ENCODE data around the gene VSIG10L2. TPM values are rescaled to one million over a fixed set of nuclear protein-coding genes. Genes with fewer than 3 reads are reported as not detected.

The VSIG10L2 gene
- total and polyA plus RNA-seq, 12 donors = 0.15 to 0.38 (median 0.35) TPM; not detected in 9

GRCh38 chr11:125932301-125932700 lies 13.5 kb upstream of the VSIG10L2 start:
- intact Hi-C loops (cut with DNase I) = loop anchor here in 1 of 10 donors (5.0 to 10.0 kb wide), 2 partner anchors 62 to 255 kb away; no protein-coding TSS in a partner anchor
- 84 to 86% methylated on average over 9 of the region's 9 CpGs for WGBS, 2 donors
- Histone ChIP-seq H3K4me3 (no peak overlapping the region), H3K36me3 (no peaks in the 10 kb centered on the region), H3K27ac (no peak overlapping the region), H3K4me1 (no peaks in the 10 kb centered on the region), H3K9me3 (no peaks in the 10 kb centered on the region), H3K27me3 (peaks cover 0 to 18% (median 0%) of the 10 kb centered on the region in 7 donors)
- no peak for ATAC-seq
- TF ChIP-seq CTCF (IDR thresholded peaks at IDR 0.05) = no peak
- DNase-seq = no peak

GRCh38 chr11:125933030-125933813 lies 12.6 kb upstream of the VSIG10L2 start:
- H3K27me3 ChIP-seq = peaks cover 0 to 18% (median 0%) of the 10 kb centered on the region in 7 donors
- ATAC-seq = no peak
- TF ChIP-seq CTCF (IDR thresholded peaks at IDR 0.05) = no peak
- 70 to 73% methylated on average over 12 of the region's 12 CpGs for WGBS, 2 donors
- intact Hi-C loops (cut with DNase I) = loop anchor here in 1 of 10 donors (5.0 to 10.0 kb wide), 2 partner anchors 62 to 254 kb away; no protein-coding TSS in a partner anchor
- no peak overlapping the region for H3K27ac ChIP-seq
- H3K4me1 ChIP-seq = no peaks in the 10 kb centered on the region
- no peaks in the 10 kb centered on the region for H3K36me3 ChIP-seq
- no peak overlapping the region for H3K4me3 ChIP-seq
- H3K9me3 ChIP-seq = no peaks in the 10 kb centered on the region
- no peak for DNase-seq

- H3K36me3 ChIP-seq = no peaks in the 10 kb centered on the region
- 94 to 96% methylated on average over 8 of the region's 8 CpGs for WGBS, 2 donors
- no peaks in the 10 kb centered on the region for H3K9me3 ChIP-seq
- no peak overlapping the region for H3K27ac ChIP-seq
- intact Hi-C loops (cut with DNase I) = loop anchor here in 1 of 10 donors (5.0 to 10.0 kb wide), 2 partner anchors 60 to 253 kb away; no protein-coding TSS in a partner anchor
- H3K27me3 ChIP-seq = peaks cover 0 to 15% (median 0%) of the 10 kb centered on the region in 7 donors
- TF ChIP-seq CTCF (IDR thresholded peaks at IDR 0.05) = no peak
- ATAC-seq (no peak), DNase-seq (no peak)
- no peak overlapping the region for H3K4me3 ChIP-seq
- peaks cover 0 to 8% (median 0%) of the 10 kb centered on the region in 9 donors for H3K4me1 ChIP-seq
Measured at GRCh38 chr11:125934473-125934872, 11.4 kb upstream of the VSIG10L2 start.

- no peak for TF ChIP-seq CTCF (IDR thresholded peaks at IDR 0.05)
- ATAC-seq (no peak), DNase-seq (no peak)
- no peaks in the 10 kb centered on the region for H3K9me3 ChIP-seq
- peaks cover 0 to 12% (median 0%) of the 10 kb centered on the region in 7 donors for H3K27me3 ChIP-seq
- H3K27ac ChIP-seq = no peak overlapping the region
- no peaks in the 10 kb centered on the region for H3K36me3 ChIP-seq
- intact Hi-C loops (cut with DNase I) = loop anchor here in 1 of 10 donors (10.0 kb wide), 1 partner anchor 60 kb away; no protein-coding TSS in a partner anchor
- WGBS, 2 donors = 95 to 98% methylated on average over 2 of the region's 2 CpGs
- H3K4me1 ChIP-seq = peaks cover 0 to 8% (median 0%) of the 10 kb centered on the region in 9 donors
- H3K4me3 ChIP-seq = no peak overlapping the region
Measured at GRCh38 chr11:125935056-125935455, 10.8 kb upstream of the VSIG10L2 start.

All from heart right ventricle (tissue), 16 donors.